K562 (cell line): ENCODE data around the gene CD40. TPM values are rescaled to one million over a fixed set of nuclear protein-coding genes. Genes with fewer than 3 reads are reported as not detected.

Source experiments
- ATAC-seq: fragments of 200-7000 bp; cut with Tn5 transposase; 3 replicates; pipeline ENCODE4 v1.9.1; 2020; ENCODE audit warnings: moderate library complexity
- BruUV-seq: library from RNA; stranded (reverse); fragments of 400-500 nt; replicated peaks from 2 replicates; lab custom pipeline; 2021; lab: Mats Ljungman, UMichigan
- CTCF ChIA-PET: fragments of 300-600 bp; formaldehyde crosslinking; extraction: SDS; loops from one replicate; lab custom pipeline; 2021; ENCODE audit warnings: low intra/inter-chr PET ratio; lab: Yijun Ruan, JAX
- POLR2A ChIA-PET: fragments of 300-600, 350-650 bp; sonication (Branson Sonifier 250); formaldehyde crosslinking; extraction: SDS; loops from one replicate; lab custom pipeline; 2021; ENCODE audit warnings: antibody characterized with exemption, inconsistent platforms; lab: Yijun Ruan, JAX
- DNase-seq, 4 experiments: peaks; one replicate each; pipeline versions ENCODE4 v3.0.0 to v3.0.0-alpha.2; 2011 to 2018; ENCODE audit warnings: low spot score in 3 of 4, mixed read lengths in 3 of 4; ENCODE audit errors: extremely low read depth in 1 of 4
- FAIRE-seq: peaks from 2 replicates; lab custom pipeline; 2011; peaks lifted over from hg19 to GRCh38; lab: Jason Lieb, UNC
- H2AFZ ChIP-seq: 2 replicates; pipeline ENCODE4 v1.6.0; 2011; ENCODE audit warnings: low read depth, low read length, control low read depth, inconsistent platforms
- H3K27ac ChIP-seq: fragments of 200-600 bp; 3 replicates; pipeline ENCODE4 v1.8.0; 2011; ENCODE audit warnings: low read depth, mild to moderate bottlenecking, control low read depth, inconsistent platforms, low read length, moderate library complexity, mixed read lengths; ENCODE audit errors: extremely low read depth
- H3K27me3 ChIP-seq, 2 experiments: fragments of 300-600 bp in 1 of 2; 2 replicates in 1 of 2; 3 replicates in 1 of 2; pipeline versions ENCODE4 v1.6.0 to v1.8.0; 2011; ENCODE audit warnings: inconsistent platforms in 2 of 2, low read length in 2 of 2, mild to moderate bottlenecking in 1 of 2, mixed read lengths in 1 of 2, moderate library complexity in 1 of 2; ENCODE audit not compliant: control insufficient read depth in 2 of 2, insufficient read depth in 2 of 2
- H3K36me3 ChIP-seq: fragments of 300-600 bp; 3 replicates; pipeline ENCODE4 v1.8.0; 2011; ENCODE audit warnings: mild to moderate bottlenecking, low read length, inconsistent platforms; ENCODE audit not compliant: control insufficient read depth, insufficient read depth
- H3K4me1 ChIP-seq, 2 experiments: fragments of 200-600 bp in 1 of 2; replicated peaks in 1 of 2; 2 replicates in 1 of 2; 3 replicates in 1 of 2; pipeline versions ENCODE4 v1.5.1 to v1.8.0; 2011; ENCODE audit warnings: inconsistent platforms in 2 of 2, low read length in 2 of 2, mild to moderate bottlenecking in 1 of 2, mixed read lengths in 1 of 2, moderate library complexity in 1 of 2; ENCODE audit not compliant: control insufficient read depth in 2 of 2, insufficient read depth in 2 of 2
- H3K4me2 ChIP-seq: 2 replicates; pipeline ENCODE4 v1.6.1; 2011; ENCODE audit warnings: low read length, control low read depth, inconsistent platforms, mixed read lengths; ENCODE audit not compliant: insufficient read depth
- H3K4me3 ChIP-seq: fragments of 200-600 bp; sonication (generic), shearing (Covaris generic); 2 replicates; pipeline ENCODE4 v1.5.1; 2016; ENCODE audit warnings: control low read depth, inconsistent platforms
- H3K79me2 ChIP-seq: fragments of 200-600 bp; 3 replicates; pipeline ENCODE4 v1.8.0; 2011; ENCODE audit warnings: low read length, inconsistent platforms; ENCODE audit not compliant: control insufficient read depth, insufficient read depth
- H3K9ac ChIP-seq, 2 experiments: 2 replicates each; pipeline versions ENCODE4 v1.6.0 to v1.6.1; 2011; ENCODE audit warnings: low read depth in 2 of 2, low read length in 2 of 2, control low read depth in 1 of 2, inconsistent platforms in 1 of 2, mild to moderate bottlenecking in 1 of 2, mixed read lengths in 1 of 2; ENCODE audit not compliant: insufficient read depth in 1 of 2
- H3K9me1 ChIP-seq: one replicate; pipeline ENCODE4 v1.6.0; 2011; ENCODE audit warnings: inconsistent platforms, mild to moderate bottlenecking, low read length, moderate library complexity; ENCODE audit not compliant: control insufficient read depth, insufficient read depth
- H3K9me3 ChIP-seq: replicated peaks from 2 replicates; pipeline ENCODE4 v1.5.1; 2011; ENCODE audit warnings: low read depth, low read length, inconsistent platforms; ENCODE audit not compliant: control insufficient read depth, insufficient read depth
- H4K20me1 ChIP-seq: replicated peaks from 2 replicates; pipeline ENCODE4 v1.6.1; 2011; ENCODE audit warnings: low read length, inconsistent platforms, mixed read lengths; ENCODE audit not compliant: control insufficient read depth, insufficient read depth
- BRCA1 ChIP-seq, 2 experiments: fragments of 450-650 bp in 1 of 2; sonication (generic) in 1 of 2; formaldehyde crosslinking in 1 of 2; IDR thresholded peaks; 2 replicates each; pipeline versions ENCODE4 v1.5.0 to v1.6.1; 2017 to 2020; ENCODE audit warnings: mild to moderate bottlenecking in 1 of 2, missing genetic modification reagents in 1 of 2
- CTCFL ChIP-seq: IDR thresholded peaks from 2 replicates; pipeline ENCODE4 v1.6.1; 2011; ENCODE audit warnings: borderline replicate concordance, low read depth, mild to moderate bottlenecking, moderate library complexity, low read length; ENCODE audit not compliant: insufficient read depth, poor library complexity, severe bottlenecking
- GTF2A2 ChIP-seq: IDR thresholded peaks from 2 replicates; pipeline ENCODE4 v1.6.1; 2016; ENCODE audit warnings: mild to moderate bottlenecking, missing genetic modification characterization, missing compliant biosample characterization
- ILF3 ChIP-seq: fragments of 450-650 bp; IDR thresholded peaks from 2 replicates; pipeline ENCODE4 v1.6.1; 2018; ENCODE audit warnings: antibody characterized with exemption, mild to moderate bottlenecking, moderate library complexity, borderline replicate concordance
- KDM5B ChIP-seq: fragments of 200-600 bp; sonication (generic); IDR thresholded peaks from 2 replicates; pipeline ENCODE4 v1.6.1; 2012; ENCODE audit warnings: low read depth, mild to moderate bottlenecking, moderate library complexity, low read length, control low read depth, inconsistent platforms; ENCODE audit not compliant: insufficient replicate concordance
- KLF16 ChIP-seq: IDR thresholded peaks from 2 replicates; pipeline ENCODE4 v1.6.1; 2016; ENCODE audit warnings: antibody characterized with exemption
- POLR2A ChIP-seq: fragments of 450-650 bp; conservative IDR thresholded peaks from 2 replicates; pipeline ENCODE4 v1.6.1; 2016
- THAP12 ChIP-seq: fragments of 250-450 bp; sonication (Bioruptor Pico); IDR thresholded peaks from 2 replicates; pipeline ENCODE4 v1.9.0; 2021; ENCODE audit warnings: mild to moderate bottlenecking, inconsistent platforms
- ZBTB7A ChIP-seq: IDR thresholded peaks from 2 replicates; pipeline ENCODE4 v1.6.1; 2011; ENCODE audit warnings: low read depth, mild to moderate bottlenecking, low read length, moderate library complexity, borderline replicate concordance; ENCODE audit not compliant: control insufficient read depth
- ZC3H4 ChIP-seq: sonication (generic); formaldehyde crosslinking; IDR thresholded peaks from 2 replicates; pipeline ENCODE4 v1.9.0; 2021; ENCODE audit warnings: missing genetic modification reagents, borderline replicate concordance
- ZNF740 ChIP-seq, 3 experiments: fragments of 200-800 bp in 1 of 3; sonication (Bioruptor generic) in 1 of 3; sonication (generic) in 1 of 3; formaldehyde crosslinking in 1 of 3; IDR thresholded peaks; 2 replicates each; pipeline versions ENCODE4 v1.6.1 to v1.8.0; 2016 to 2022; ENCODE audit warnings: mild to moderate bottlenecking in 2 of 3, missing compliant biosample characterization in 2 of 3, missing genetic modification characterization in 2 of 3, missing genetic modification reagents in 1 of 3
- WGBS: fragments of 100-300 bp; shearing (Covaris generic); methylation state at CpG from one replicate; pipeline ENCODE4 v1.1.6; 2016; ENCODE audit warnings: low coverage, mixed read lengths; ENCODE audit not compliant: insufficient coverage; ENCODE audit errors: missing lambda C conversion rate; 5-methylcytosine and 5-hydroxymethylcytosine counted together
- in situ Hi-C: fragments of 300-500 bp; cut with MboI; formaldehyde crosslinking; loops from 4 replicates; pipeline ENCODE4 v1.15.0; 2018; ENCODE audit warnings: inconsistent platforms, mixed read lengths
- intact Hi-C: fragments of 100-400 bp; cut with micrococcal nuclease; formaldehyde crosslinking; loops from 2 replicates; pipeline ENCODE4 v1.14.2; 2022
- polyA plus RNA-seq, 8 experiments: library from polyadenylated mRNA; depleted of rRNA in 4 of 8; stranded (reverse) in 5 of 8; unstranded in 3 of 8; fragments of >200 nt; fragmentation: Nextera tagmentation in 2 of 8; fragmentation: Illumina TruSeq in 1 of 8; extraction: Ambion mirVana in 2 of 8; extraction: Trizol in 1 of 8; gene quantifications; 2 replicates each; pipeline versions ENCODE4 v1.2.1 to v1.2.3, GENCODE V29; 2011 to 2014; ENCODE audit warnings: inconsistent platforms in 1 of 8, missing spikeins in 1 of 8
- total RNA-seq, 7 experiments: library from RNA; depleted of rRNA in 6 of 7; stranded (reverse); fragments of >200 nt in 6 of 7; fragmentation: Illumina TruSeq in 2 of 7; extraction: Trizol in 2 of 7; gene quantifications; 2 replicates each; pipeline versions ENCODE4 v1.2.1 to v1.2.3, GENCODE V29; 2011 to 2021; ENCODE audit warnings: low replicate concordance in 1 of 7

The CD40 gene
- total and polyA plus RNA-seq, 9 of the 15 experiments (the other 6 are each of a cell fraction or from before 2014, with no cell fraction given), result 0.76 to 3.7 (median 1.6) TPM

GRCh38 chr20:46177768-46178167 lies 59.7 kb downstream of the CD40 start:
- no peak overlapping the region; a peak in 1 of 4 replicates for H3K9ac ChIP-seq
- no peak overlapping the region for H2AFZ ChIP-seq
- FAIRE-seq (no peak), DNase-seq (no peak), ATAC-seq (no peak)
- peaks cover 0 to 10% of the 10 kb centered on the region in 2 experiments; a peak in 1 of 5 replicates for H3K4me1 ChIP-seq
- peaks cover 19 to 73% of the 10 kb centered on the region in 2 experiments for H3K27me3 ChIP-seq
- H3K4me2 ChIP-seq, result no peak overlapping the region
- H3K27ac ChIP-seq, result no peak overlapping the region
- CTCF ChIA-PET, result no interaction called here
- no peaks in the 10 kb centered on the region for H3K9me3 ChIP-seq
- no peak overlapping the region for H3K4me3 ChIP-seq
- WGBS, result under 1% methylated on average over 10 of the region's 15 CpGs
- peaks cover 16% of the 10 kb centered on the region; the same call in 1 of the 2 replicates for H4K20me1 ChIP-seq
- H3K79me2 ChIP-seq, result no peaks in the 10 kb centered on the region
- no TSS peak for BruUV-seq
- POLR2A ChIA-PET, result interaction anchor here (0.5 to 0.9 kb wide), 2 partner anchors 17 to 165 kb away, joined by 3 read pairs; no protein-coding TSS in a partner anchor
- no peaks in the 10 kb centered on the region for H3K9me1 ChIP-seq
- in situ Hi-C loops, result no loop called here
- H3K36me3 ChIP-seq, result no peaks in the 10 kb centered on the region
- intact Hi-C loops, result no loop called here
- TF ChIP-seq CTCFL (no peak), KLF16 (no peak), BRCA1 (IDR thresholded peaks at IDR 0.05) (no peak), BRCA1 (CRISPR knock-in tag; IDR thresholded peaks at IDR 0.05) (no peak), POLR2A (no peak), ZNF740 (CRISPR knock-in tag; IDR thresholded peaks at IDR 0.05) (no peak), ZNF740 (tag; IDR thresholded peaks at IDR 0.05) (no peak), ILF3 (no peak), ZBTB7A (no peak), KDM5B (no peak), ZC3H4 (CRISPR knock-in tag) (no peak), THAP12 (no peak), GTF2A2 (tag) (no peak)
